ENCODE data around the gene PARD3B. TPM values are rescaled to one million over a fixed set of nuclear protein-coding genes. Genes with fewer than 3 reads are reported as not detected.

PARD3B gene
- total and polyA plus RNA-seq, 2 donors from 2014 or later: 5.3 to 29.6 TPM

- Histone ChIP-seq H3K4me3 (ENCODE audit: low read length in 3 of 3) (no peak overlapping the region), H3K9ac (ENCODE audit: low read length in 3 of 3) (no peak overlapping the region), H3K36me3 (ENCODE audit: control insufficient read depth in 2 of 3, insufficient read depth in 3 of 3, low read length in 3 of 3) (no peaks in the 10 kb centered on the region), H3K9me3 (ENCODE audit: control insufficient read depth in 2 of 3, insufficient read depth in 1 of 3, low read length in 3 of 3) (no peaks in the 10 kb centered on the region), H3K27ac (ENCODE audit: low read depth in 2 of 2, low read length in 2 of 2) (no peak overlapping the region), H3K4me1 (ENCODE audit: control insufficient read depth in 2 of 3, insufficient read depth in 2 of 3, low read depth in 1 of 3, low read length in 3 of 3) (no peaks in the 10 kb centered on the region), H3K27me3 (ENCODE audit: control insufficient read depth, insufficient read depth, low read length) (no peaks in the 10 kb centered on the region)
- FAIRE-seq: no peak
- no peak for TF ChIP-seq CTCF (IDR thresholded peaks at IDR 0.05; ENCODE audit: borderline replicate concordance, extremely low read depth, insufficient read depth)
- DNase-seq: no peak
- intact Hi-C loops (cut with DNase I): no loop called here
Measured at GRCh38 chr2:205617905-205618304, 1072.6 kb downstream of the PARD3B start.

GRCh38 chr2:205619600-205619999 lies 1074.3 kb downstream of the PARD3B start:
- Histone ChIP-seq H3K27ac (ENCODE audit: low read depth in 2 of 2, low read length in 2 of 2) (no peak overlapping the region), H3K4me1 (ENCODE audit: control insufficient read depth in 2 of 3, insufficient read depth in 2 of 3, low read depth in 1 of 3, low read length in 3 of 3) (no peaks in the 10 kb centered on the region), H3K27me3 (ENCODE audit: control insufficient read depth, insufficient read depth, low read length) (no peaks in the 10 kb centered on the region), H3K36me3 (ENCODE audit: control insufficient read depth in 2 of 3, insufficient read depth in 3 of 3, low read length in 3 of 3) (no peaks in the 10 kb centered on the region), H3K4me3 (ENCODE audit: low read length in 3 of 3) (no peak overlapping the region), H3K9me3 (ENCODE audit: control insufficient read depth in 2 of 3, insufficient read depth in 1 of 3, low read length in 3 of 3) (no peaks in the 10 kb centered on the region), H3K9ac (ENCODE audit: low read length in 3 of 3) (no peak overlapping the region)
- intact Hi-C loops (cut with DNase I): no loop called here
- FAIRE-seq (no peak), DNase-seq (no peak)
- no peak for TF ChIP-seq CTCF (IDR thresholded peaks at IDR 0.05; ENCODE audit: borderline replicate concordance, extremely low read depth, insufficient read depth)

- no peak for DNase-seq
Measured at GRCh38 chr2:205627085-205627484, 1081.8 kb downstream of the PARD3B start.

More at GRCh38 chr2:205627085-205627484, 1081.8 kb downstream of the PARD3B start:
- Histone ChIP-seq H3K27me3 (ENCODE audit: control insufficient read depth, insufficient read depth, low read length) (no peaks in the 10 kb centered on the region), H3K36me3 (ENCODE audit: control insufficient read depth in 2 of 3, insufficient read depth in 3 of 3, low read length in 3 of 3) (no peaks in the 10 kb centered on the region), H3K27ac (ENCODE audit: low read depth in 2 of 2, low read length in 2 of 2) (no peak overlapping the region), H3K9ac (ENCODE audit: low read length in 3 of 3) (no peak overlapping the region), H3K4me1 (ENCODE audit: control insufficient read depth in 2 of 3, insufficient read depth in 2 of 3, low read depth in 1 of 3, low read length in 3 of 3) (no peaks in the 10 kb centered on the region), H3K4me3 (ENCODE audit: low read length in 3 of 3) (no peak overlapping the region), H3K9me3 (ENCODE audit: control insufficient read depth in 2 of 3, insufficient read depth in 1 of 3, low read length in 3 of 3) (no peaks in the 10 kb centered on the region)
- no peak for TF ChIP-seq CTCF (IDR thresholded peaks at IDR 0.05; ENCODE audit: borderline replicate concordance, extremely low read depth, insufficient read depth)
- intact Hi-C loops (cut with DNase I): no loop called here
- FAIRE-seq: no peak
